Measurements from ENCODE around the gene KCNK15. TPM values are rescaled to one million over a fixed set of nuclear protein-coding genes. Genes with fewer than 3 reads are reported as not detected.

The KCNK15 gene
- total and polyA plus RNA-seq, 9 of the 15 experiments (the other 6 are each of a cell fraction or from before 2014, with no cell fraction given) = 0.03 to 0.30 (median 0.17) TPM; not detected in 5

- no peak for TF ChIP-seq BACH1 (tag; IDR thresholded peaks at IDR 0.05)
- TF ChIP-seq YBX1 (IDR thresholded peaks at IDR 0.05) = no peak
- TF ChIP-seq JUNB (CRISPR knock-in tag; conservative IDR thresholded peaks at IDR 0.05) = no peak
- no peak for TF ChIP-seq ZNF146 (CRISPR knock-in tag; IDR thresholded peaks at IDR 0.05; ENCODE audit: unreplicated experiment)
- no peak for TF ChIP-seq SAP30 (IDR thresholded peaks at IDR 0.05; ENCODE audit: borderline replicate concordance, insufficient read depth, low read depth, low read length, poor library complexity, severe bottlenecking)
- TF ChIP-seq POLR3A (IDR thresholded peaks at IDR 0.05; ENCODE audit: borderline replicate concordance, extremely low read depth, insufficient read depth, insufficient read length) = no peak
- TF ChIP-seq CTBP1 (IDR thresholded peaks at IDR 0.05; ENCODE audit: borderline replicate concordance) = no peak
- no peak for TF ChIP-seq SNIP1 (IDR thresholded peaks at IDR 0.05; ENCODE audit: low read depth)
- TF ChIP-seq STAT6 (CRISPR knock-in tag; IDR thresholded peaks at IDR 0.05) = no peak
- no peak for TF ChIP-seq ZFP36 (IDR thresholded peaks at IDR 0.05; ENCODE audit: low read depth, low read length, partially characterized antibody)
- TF ChIP-seq ARNT (IDR thresholded peaks at IDR 0.05) = no peak
- TF ChIP-seq DNMT1 (IDR thresholded peaks at IDR 0.05) = no peak
- TF ChIP-seq GATA2 (CRISPR knock-in tag; IDR thresholded peaks at IDR 0.05) = no peak
- TF ChIP-seq ZNF280B (CRISPR knock-in tag; IDR thresholded peaks at IDR 0.05) = no peak
- TF ChIP-seq STAT5A (IDR thresholded peaks at IDR 0.05; ENCODE audit: borderline replicate concordance, low read length) = no peak
- no peak for TF ChIP-seq SPI1 (IDR thresholded peaks at IDR 0.05; ENCODE audit: borderline replicate concordance, low read depth, low read length)
- TF ChIP-seq LCOR (CRISPR knock-in tag; IDR thresholded peaks at IDR 0.05) = no peak
- TF ChIP-seq ZBTB9 (CRISPR knock-in tag; IDR thresholded peaks at IDR 0.05) = no peak
- no peak for TF ChIP-seq ZNF436 (CRISPR knock-in tag; IDR thresholded peaks at IDR 0.05)
- no peak for TF ChIP-seq ZNF740 (CRISPR knock-in tag; IDR thresholded peaks at IDR 0.05)
- TF ChIP-seq ZNF740 (tag; IDR thresholded peaks at IDR 0.05) = no peak
- TF ChIP-seq ZNF239 (CRISPR knock-in tag; IDR thresholded peaks at IDR 0.05) = no peak
- no peak for TF ChIP-seq KLF13 (tag; IDR thresholded peaks at IDR 0.05; ENCODE audit: borderline replicate concordance, low read depth)
- TF ChIP-seq ELF4 (CRISPR knock-in tag; IDR thresholded peaks at IDR 0.05) = no peak
Measured at GRCh38 chr20:44738813-44739477, 6.7 kb upstream of the KCNK15 start (continued).
